Measurements from ENCODE around the gene BCAS3. TPM values are rescaled to one million over a fixed set of nuclear protein-coding genes. Genes with fewer than 3 reads are reported as not detected.

Gene BCAS3
- total RNA-seq, 1 donor from 2014 or later, result 38.1 TPM

DNA sequence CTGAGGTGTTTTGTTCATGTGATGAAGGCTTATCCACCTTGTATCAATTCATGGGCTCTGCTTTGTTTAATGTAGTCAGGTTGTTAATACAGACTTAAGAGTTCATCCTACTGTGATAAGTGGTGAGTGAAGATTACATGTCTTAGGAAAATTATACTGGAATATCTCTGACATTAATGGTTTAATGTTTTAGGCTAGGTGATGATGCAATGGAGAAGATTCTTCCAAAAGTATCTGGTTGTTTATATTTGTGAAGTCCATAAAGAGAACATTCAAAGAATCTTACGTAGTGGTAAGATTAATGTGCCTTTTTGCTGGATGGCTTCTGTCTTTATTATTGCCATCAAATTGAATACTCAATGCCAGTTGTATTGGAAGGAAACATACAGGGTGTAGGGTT is 236.4 kb downstream of the BCAS3 start:
- TF ChIP-seq, protein P1, sequence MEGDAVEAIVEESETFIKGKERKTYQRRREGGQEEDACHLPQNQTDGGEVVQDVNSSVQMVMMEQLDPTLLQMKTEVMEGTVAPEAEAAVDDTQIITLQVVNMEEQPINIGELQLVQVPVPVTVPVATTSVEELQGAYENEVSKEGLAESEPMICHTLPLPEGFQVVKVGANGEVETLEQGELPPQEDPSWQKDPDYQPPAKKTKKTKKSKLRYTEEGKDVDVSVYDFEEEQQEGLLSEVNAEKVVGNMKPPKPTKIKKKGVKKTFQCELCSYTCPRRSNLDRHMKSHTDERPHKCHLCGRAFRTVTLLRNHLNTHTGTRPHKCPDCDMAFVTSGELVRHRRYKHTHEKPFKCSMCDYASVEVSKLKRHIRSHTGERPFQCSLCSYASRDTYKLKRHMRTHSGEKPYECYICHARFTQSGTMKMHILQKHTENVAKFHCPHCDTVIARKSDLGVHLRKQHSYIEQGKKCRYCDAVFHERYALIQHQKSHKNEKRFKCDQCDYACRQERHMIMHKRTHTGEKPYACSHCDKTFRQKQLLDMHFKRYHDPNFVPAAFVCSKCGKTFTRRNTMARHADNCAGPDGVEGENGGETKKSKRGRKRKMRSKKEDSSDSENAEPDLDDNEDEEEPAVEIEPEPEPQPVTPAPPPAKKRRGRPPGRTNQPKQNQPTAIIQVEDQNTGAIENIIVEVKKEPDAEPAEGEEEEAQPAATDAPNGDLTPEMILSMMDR (IDR thresholded peaks at IDR 0.05; ENCODE audit: unreplicated experiment), result no peak
- Mint-ChIP-seq H3K4me1 (ENCODE audit: unreplicated experiment) (no peaks in the 10 kb centered on the region), H3K4me3 (ENCODE audit: unreplicated experiment) (no peak overlapping the region), H3K27me3 (ENCODE audit: unreplicated experiment) (no peaks in the 10 kb centered on the region), H3K36me3 (ENCODE audit: low read depth, unreplicated experiment) (peaks cover 6% of the 10 kb centered on the region), H3K27ac (ENCODE audit: unreplicated experiment) (no peak overlapping the region), H3K9me3 (ENCODE audit: unreplicated experiment) (no peaks in the 10 kb centered on the region)
- no peak for DNase-seq (ENCODE audit: low spot score)

DNA sequence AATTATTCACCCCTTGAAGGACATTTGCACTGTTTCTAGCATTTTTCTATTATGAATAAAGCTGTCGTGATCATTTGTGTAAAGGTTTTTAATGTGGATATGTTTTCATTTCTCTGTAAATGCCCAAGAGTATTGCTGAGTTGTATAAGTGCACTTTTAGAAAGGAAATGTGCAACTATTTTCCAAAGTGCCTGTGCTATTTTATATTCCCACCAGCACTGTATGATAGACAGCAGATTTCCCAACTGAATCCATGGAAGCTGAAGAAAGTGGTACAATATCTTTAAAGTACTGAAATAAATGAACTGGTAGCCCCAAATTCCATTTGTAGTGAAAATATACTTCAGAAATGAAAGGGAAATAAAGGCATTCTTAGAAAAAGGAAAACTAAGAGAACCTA is 238.4 kb downstream of the BCAS3 start:
- Mint-ChIP-seq H3K27me3 (ENCODE audit: unreplicated experiment) (no peaks in the 10 kb centered on the region), H3K27ac (ENCODE audit: unreplicated experiment) (no peak overlapping the region), H3K36me3 (ENCODE audit: low read depth, unreplicated experiment) (peaks cover 6% of the 10 kb centered on the region), H3K4me1 (ENCODE audit: unreplicated experiment) (no peaks in the 10 kb centered on the region), H3K9me3 (ENCODE audit: unreplicated experiment) (no peaks in the 10 kb centered on the region), H3K4me3 (ENCODE audit: unreplicated experiment) (no peak overlapping the region)
- TF ChIP-seq, protein P1 (IDR thresholded peaks at IDR 0.05; ENCODE audit: unreplicated experiment), result no peak
- no peak for DNase-seq (ENCODE audit: low spot score)

DNA sequence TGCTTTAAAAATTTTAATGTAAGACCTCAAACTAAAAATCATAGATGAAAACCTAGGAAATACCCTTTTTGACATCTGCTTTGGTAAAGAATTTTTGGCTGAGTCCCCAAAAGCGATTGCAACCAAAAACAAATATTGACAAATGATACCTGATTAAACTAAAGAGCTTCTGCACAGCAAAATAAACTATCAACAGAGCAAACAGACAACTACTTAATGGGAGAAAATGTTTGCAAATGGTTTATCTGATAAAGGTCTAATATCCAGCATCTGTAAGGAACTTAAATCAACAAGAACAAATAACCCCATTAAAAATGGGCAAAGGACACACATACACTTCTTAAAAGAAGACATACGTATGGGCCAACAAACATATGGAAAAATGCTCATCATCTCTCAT is 242.5 kb downstream of the BCAS3 start:
- no peaks in the 10 kb centered on the region for H3K27me3 Mint-ChIP-seq (ENCODE audit: unreplicated experiment)
- H3K27ac Mint-ChIP-seq (ENCODE audit: unreplicated experiment), result no peak overlapping the region
- peaks cover 6% of the 10 kb centered on the region for H3K36me3 Mint-ChIP-seq (ENCODE audit: low read depth, unreplicated experiment)
- H3K9me3 Mint-ChIP-seq (ENCODE audit: unreplicated experiment), result no peaks in the 10 kb centered on the region
- no peak overlapping the region for H3K4me3 Mint-ChIP-seq (ENCODE audit: unreplicated experiment)
- TF ChIP-seq, protein P1 (IDR thresholded peaks at IDR 0.05; ENCODE audit: unreplicated experiment), result no peak
- DNase-seq (ENCODE audit: low spot score), result no peak
- no peaks in the 10 kb centered on the region for H3K4me1 Mint-ChIP-seq (ENCODE audit: unreplicated experiment)

DNA sequence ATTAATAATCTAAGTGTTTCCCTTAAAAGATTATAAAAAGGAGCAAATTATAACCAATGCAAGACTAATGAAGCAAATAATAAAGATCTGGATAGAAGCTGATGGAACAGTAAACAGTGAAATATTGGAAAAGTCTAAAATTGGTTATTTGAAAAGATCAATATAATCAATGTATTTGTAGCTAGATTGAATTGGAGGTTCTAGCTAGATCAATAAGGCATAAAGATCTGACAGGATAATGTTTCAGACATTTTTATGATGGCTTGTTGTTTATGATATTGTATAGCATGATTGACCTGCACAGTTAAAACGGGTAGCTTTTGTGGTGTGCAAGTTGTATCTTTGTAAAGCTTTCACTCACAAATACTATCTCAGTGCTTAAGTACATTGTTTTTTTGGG is 245.3 kb downstream of the BCAS3 start:
- no peak for DNase-seq (ENCODE audit: low spot score)
- TF ChIP-seq, protein P1 (IDR thresholded peaks at IDR 0.05; ENCODE audit: unreplicated experiment), result no peak
- H3K27ac Mint-ChIP-seq (ENCODE audit: unreplicated experiment), result no peak overlapping the region
- H3K4me3 Mint-ChIP-seq (ENCODE audit: unreplicated experiment), result no peak overlapping the region
- no peaks in the 10 kb centered on the region for H3K27me3 Mint-ChIP-seq (ENCODE audit: unreplicated experiment)
- no peaks in the 10 kb centered on the region for H3K4me1 Mint-ChIP-seq (ENCODE audit: unreplicated experiment)
- no peaks in the 10 kb centered on the region for H3K36me3 Mint-ChIP-seq (ENCODE audit: low read depth, unreplicated experiment)
- H3K9me3 Mint-ChIP-seq (ENCODE audit: unreplicated experiment), result no peaks in the 10 kb centered on the region

DNA sequence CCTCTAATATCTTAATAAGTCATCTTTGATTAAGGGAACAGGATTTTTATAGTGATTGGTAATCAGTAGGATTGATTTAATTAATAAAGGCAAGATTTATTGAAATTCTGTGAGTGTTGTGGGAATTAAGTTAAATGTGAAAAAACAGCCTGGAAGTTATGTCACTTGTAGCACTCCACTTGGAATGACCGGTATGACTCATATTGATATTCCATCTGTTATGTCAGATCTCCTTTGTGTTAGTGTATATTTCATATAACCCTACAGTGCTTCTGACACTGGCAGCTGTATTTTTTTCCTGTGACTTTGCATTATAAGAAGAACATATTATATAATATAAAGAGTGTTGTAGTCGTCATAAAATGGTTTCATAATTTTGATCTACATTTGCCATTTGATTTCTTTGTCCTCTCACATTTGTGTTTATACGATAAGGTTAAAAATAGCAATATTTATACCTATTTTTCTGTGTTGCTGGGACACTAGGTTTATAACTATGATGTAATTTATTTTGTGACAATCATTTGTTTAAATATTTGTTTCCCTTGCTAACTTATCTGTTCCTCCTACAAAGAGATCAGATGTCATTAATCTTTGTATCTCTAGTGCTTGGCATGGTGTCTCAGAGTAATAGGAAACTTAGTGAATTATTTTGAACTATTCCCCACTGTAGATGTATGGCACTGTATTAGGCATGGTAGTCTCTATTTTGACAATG is 249.0 kb downstream of the BCAS3 start:
- H3K4me1 Mint-ChIP-seq (ENCODE audit: unreplicated experiment), result no peaks in the 10 kb centered on the region
- TF ChIP-seq, protein P1 (IDR thresholded peaks at IDR 0.05; ENCODE audit: unreplicated experiment), result no peak
- DNase-seq (ENCODE audit: low spot score), result no peak
- no peaks in the 10 kb centered on the region for H3K9me3 Mint-ChIP-seq (ENCODE audit: unreplicated experiment)
- H3K4me3 Mint-ChIP-seq (ENCODE audit: unreplicated experiment), result no peak overlapping the region
- no peak overlapping the region for H3K27ac Mint-ChIP-seq (ENCODE audit: unreplicated experiment)
- no peaks in the 10 kb centered on the region for H3K27me3 Mint-ChIP-seq (ENCODE audit: unreplicated experiment)
- no peaks in the 10 kb centered on the region for H3K36me3 Mint-ChIP-seq (ENCODE audit: low read depth, unreplicated experiment)
